ENCODE data around the gene CAPN5.

- TF ChIP-seq, protein P1, sequence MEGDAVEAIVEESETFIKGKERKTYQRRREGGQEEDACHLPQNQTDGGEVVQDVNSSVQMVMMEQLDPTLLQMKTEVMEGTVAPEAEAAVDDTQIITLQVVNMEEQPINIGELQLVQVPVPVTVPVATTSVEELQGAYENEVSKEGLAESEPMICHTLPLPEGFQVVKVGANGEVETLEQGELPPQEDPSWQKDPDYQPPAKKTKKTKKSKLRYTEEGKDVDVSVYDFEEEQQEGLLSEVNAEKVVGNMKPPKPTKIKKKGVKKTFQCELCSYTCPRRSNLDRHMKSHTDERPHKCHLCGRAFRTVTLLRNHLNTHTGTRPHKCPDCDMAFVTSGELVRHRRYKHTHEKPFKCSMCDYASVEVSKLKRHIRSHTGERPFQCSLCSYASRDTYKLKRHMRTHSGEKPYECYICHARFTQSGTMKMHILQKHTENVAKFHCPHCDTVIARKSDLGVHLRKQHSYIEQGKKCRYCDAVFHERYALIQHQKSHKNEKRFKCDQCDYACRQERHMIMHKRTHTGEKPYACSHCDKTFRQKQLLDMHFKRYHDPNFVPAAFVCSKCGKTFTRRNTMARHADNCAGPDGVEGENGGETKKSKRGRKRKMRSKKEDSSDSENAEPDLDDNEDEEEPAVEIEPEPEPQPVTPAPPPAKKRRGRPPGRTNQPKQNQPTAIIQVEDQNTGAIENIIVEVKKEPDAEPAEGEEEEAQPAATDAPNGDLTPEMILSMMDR (IDR thresholded peaks at IDR 0.05; ENCODE audit: insufficient read depth, low read length) = no peak
- TF ChIP-seq GABPA (IDR thresholded peaks at IDR 0.05; ENCODE audit: low read depth) = no peak
- no peak for TF ChIP-seq REST (IDR thresholded peaks at IDR 0.05; ENCODE audit: insufficient replicate concordance, low read depth)
- TF ChIP-seq POLR2AphosphoS5 (IDR thresholded peaks at IDR 0.05; ENCODE audit: low read depth) = no peak
- TF ChIP-seq SPI1 (IDR thresholded peaks at IDR 0.05; ENCODE audit: borderline replicate concordance, low read depth) = no peak
Observed at GRCh38 chr11:77147036-77147315, 80.2 kb downstream of the CAPN5 start.

All from HL-60 (cell line).